ENCODE measurements around the gene TMEM269. TPM values are rescaled to one million over a fixed set of nuclear protein-coding genes. Genes with fewer than 3 reads are reported as not detected.

The TMEM269 gene
- total RNA-seq, 1 donor from 2014 or later = 0.10 TPM

DNA sequence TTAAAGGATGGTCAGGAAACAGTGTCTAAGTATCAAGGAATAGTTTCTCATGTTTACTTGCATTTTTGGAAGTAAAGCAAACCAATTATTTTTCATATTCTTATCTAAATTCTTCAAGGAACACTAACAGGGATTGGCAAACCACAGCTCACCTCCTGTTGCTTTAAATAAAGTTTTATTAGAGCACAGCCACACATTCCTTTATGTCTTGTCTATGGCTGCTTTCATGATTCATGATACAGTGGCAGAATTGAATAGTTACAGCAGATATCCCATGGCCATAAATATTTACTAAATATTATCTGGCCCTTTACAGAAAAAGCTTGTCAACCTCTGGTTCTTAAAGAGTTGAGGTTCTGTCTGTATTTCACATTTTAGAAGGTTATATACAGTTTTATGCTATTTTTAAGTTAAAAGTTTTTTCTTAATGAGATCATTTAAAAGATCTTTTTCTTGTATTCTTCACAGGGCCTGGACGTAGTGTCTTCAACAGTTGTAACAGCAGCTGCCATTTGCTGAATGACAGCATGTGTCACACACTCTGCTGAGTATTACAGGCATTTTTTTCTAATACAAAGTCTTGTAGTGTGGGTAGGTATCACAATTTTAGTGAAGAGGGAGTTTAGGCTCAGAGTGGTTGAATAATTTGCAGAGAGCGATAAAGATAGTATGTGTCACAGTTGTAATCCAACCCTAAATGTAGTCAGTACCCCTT is 64.2 kb downstream of the TMEM269 start:
- DNase-seq = no peak

DNA sequence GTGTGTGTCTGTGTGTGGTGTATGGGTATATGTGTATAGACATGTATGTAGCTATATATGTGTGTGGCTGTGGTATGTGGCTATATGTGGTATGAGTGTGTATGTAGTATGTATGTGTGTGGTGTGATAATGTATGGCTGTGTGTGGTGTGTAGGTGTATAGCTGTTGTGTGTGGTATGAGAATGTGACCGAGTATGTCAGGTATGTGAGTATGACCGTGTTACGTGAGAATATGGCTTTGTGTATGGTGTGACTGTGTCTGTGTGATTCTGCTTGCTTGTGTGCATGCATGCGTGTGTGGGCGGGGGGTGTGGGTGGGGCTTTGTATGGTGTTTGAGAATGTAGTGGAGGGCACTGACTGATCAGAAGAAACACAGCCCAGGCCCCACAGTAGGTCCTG is 65.2 kb downstream of the TMEM269 start:
- no peak for DNase-seq

Other genes with a start within 250 kb of the TMEM269 start
- 22.1 TPM for gene PPIH, start 126.6 kb upstream of the TMEM269 start, total RNA-seq
- gene YBX1, start 102.6 kb upstream of the TMEM269 start, total RNA-seq = 297 TPM
- 2.7 TPM for gene CLDN19, start 44.8 kb upstream of the TMEM269 start, total RNA-seq
- gene P3H1, start 18.0 kb upstream of the TMEM269 start, total RNA-seq = 74.8 TPM
- 5.2 TPM for gene C1orf50, start 17.7 kb upstream of the TMEM269 start, total RNA-seq
- 10.9 TPM for gene ERMAP, start 32.1 kb downstream of the TMEM269 start, total RNA-seq
- 23.7 TPM for gene SVBP, start 32.4 kb downstream of the TMEM269 start, total RNA-seq
- gene ZNF691, start 61.6 kb downstream of the TMEM269 start, total RNA-seq = 7.7 TPM
- 76.7 TPM for gene SLC2A1, start 173.9 kb downstream of the TMEM269 start, total RNA-seq